Activated CD8-positive, alpha-beta memory T cell treated with anti-CD3 and anti-CD28 coated beads for 4 hours (primary cell): ENCODE measurements around the gene SNCB.

Source experiments
- DNase-seq, 2 donors: peaks; one replicate each; pipeline ENCODE4 v3.0.0-alpha.2; 2020; ENCODE audit warnings: low read depth in 2 of 2

Gene SNCB

GRCh38 chr5:176660860-176661641, 30.7 kb upstream of the SNCB start:
- DNase-seq = peak; percentile 56 to 57

DNA sequence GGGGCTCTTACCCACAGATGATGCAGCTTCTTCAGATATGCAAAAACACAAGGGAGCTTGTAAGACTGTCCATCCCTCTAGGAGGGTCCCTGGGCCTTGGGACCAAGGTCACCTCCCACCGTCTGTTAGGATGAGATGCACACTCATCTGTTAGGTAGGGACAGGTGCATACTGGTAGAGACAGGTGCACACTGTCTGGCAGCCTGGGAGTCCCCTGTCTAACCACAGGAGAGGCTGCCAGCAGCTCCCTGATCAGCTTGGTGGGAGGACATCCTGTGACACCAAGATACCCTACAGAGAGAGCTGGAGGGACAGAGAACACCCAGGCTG, 30.2 kb upstream of the SNCB start:
- no peak for DNase-seq

GRCh38 chr5:176659860-176660461, 29.6 kb upstream of the SNCB start:
- no peak for DNase-seq

DNA sequence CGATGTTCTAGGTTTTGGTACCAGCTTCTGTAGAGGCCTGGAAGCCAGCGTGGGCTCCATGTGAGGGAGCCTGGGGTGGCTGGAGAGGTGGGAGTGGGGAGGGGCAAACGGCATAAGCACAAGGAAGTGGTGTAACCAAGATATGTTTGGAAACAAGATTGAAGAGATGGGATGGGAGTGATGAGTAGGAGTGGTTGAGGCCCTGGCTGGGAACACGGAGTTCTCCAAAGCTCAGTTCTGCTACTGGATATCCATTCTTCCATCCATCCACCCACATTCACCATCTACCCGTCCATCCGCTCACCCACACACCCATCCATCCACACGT, 29.1 kb upstream of the SNCB start:
- DNase-seq = no peak

GRCh38 chr5:176658817-176659511, 28.6 kb upstream of the SNCB start:
- no peak for DNase-seq

DNA sequence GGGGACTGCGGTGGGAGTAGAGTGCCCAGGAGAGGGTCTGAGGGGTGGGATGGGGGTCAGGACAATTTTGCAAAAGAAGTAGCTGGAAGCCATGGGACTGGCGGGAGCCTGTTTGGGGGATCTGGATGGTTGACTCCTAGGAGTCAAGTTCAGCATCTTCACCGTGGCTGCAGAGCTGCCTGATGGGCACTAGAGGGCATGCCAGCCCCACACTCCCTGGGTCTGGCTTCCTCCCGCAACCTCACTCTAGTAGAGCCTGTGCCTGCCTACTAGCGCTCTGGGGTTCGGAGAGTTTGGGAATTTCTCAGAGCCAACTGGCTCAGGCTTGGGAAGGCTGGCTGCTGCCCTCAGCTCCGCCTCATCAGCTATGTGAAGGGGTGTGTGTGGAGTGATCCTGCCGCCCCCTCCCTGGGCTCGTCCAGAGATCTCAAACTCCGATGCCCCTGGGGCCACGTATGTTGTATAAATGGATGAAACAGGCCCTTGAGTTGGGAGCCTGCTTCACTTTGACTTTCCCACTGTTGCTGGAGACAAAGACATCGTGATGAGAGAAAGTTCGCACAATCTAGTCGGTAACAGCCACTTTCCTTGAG, 27.8 kb upstream of the SNCB start:
- peak in 1 of 2 donors; percentile 28 for DNase-seq

DNA sequence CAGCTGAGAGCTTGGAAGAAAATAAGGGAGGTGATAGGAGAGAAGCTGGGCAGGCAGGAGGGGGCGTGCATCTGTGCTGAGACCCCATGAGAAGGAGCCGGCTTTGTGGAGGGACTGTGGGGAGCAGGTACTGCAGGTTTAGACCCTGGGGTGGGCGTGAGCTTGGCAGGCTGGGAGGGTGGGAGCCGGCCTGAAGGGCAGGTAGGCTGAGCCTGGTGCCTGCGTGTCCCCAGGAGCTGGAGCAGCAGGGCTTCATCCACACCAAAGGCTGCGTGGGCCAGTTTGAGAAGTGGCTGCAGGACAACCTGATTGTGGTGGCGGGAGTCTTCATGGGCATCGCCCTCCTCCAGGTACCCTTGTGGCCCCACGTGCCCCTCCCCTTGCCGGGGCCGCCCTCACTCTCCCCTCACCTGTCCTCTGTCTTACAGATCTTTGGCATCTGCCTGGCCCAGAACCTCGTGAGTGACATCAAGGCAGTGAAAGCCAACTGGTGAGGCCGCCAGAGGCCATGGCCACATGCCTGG, 26.2 kb upstream of the SNCB start:
- no peak for DNase-seq

DNA sequence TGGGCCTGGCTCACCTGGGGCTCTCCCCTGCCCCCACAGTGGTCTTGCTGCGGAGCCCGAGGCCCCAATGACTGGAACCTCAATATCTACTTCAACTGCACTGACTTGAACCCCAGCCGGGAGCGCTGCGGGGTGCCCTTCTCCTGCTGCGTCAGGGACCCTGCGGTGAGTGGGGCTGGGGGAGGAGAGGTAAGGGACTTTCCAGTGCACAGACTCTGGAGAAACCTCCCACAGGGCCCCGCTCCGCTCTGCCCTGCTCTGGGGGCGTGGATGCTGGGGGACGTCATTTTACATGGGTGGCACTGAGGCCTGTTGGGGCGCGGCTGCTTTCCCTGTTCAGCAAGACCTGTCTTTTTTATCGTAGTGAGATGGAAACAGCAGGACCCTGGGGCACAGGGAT, 24.5 kb upstream of the SNCB start:
- no peak for DNase-seq

DNA sequence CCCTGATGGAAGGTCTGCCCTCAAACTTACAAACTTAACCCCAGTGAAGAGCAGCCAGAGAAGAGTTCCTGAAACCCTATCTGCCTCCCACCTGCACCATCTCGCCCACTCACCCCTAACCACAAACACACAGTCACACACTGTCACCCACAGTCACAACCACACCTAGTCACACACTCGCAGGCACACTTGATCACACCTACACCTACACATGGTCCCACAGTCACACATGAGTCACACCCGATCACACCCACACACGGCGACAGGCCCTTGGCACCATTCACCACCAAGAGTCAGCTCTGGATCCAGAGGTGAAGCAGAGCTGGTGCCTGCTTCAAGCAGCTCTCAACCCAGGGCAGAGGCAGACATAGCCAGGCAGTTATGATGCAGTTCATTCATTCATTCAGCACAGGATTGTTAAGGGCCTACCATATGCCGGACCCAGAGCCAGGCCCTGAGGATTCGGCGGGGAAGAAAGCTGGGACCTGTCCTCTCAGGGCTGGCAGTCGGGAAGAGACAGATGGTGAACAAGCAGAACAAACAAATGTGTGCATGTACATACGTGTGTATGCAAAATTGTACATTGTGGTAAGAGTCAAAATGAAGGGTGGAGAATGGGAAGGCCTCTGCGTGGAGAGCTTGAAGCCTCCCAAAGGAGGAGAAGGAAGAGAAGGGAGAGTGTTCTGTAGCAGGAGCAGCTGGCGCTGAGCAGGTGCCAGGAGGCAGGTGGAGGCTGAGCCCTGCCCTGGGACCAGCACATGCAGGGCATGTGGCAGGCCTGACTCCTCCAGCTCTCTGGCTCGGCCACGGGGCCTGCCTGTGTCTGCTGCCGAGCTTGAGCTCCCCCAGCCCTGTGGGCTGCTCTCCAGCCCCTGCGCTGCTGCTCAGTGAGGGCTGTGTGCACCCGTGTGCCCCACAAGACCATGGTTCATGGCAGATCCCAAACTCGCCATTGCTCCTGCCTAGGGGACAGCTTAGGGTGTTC, 23.4 kb upstream of the SNCB start:
- peak; percentile 84 to 89 for DNase-seq

- DNase-seq = no peak
Measured at GRCh38 chr5:176652136-176652535, 21.8 kb upstream of the SNCB start.

- no peak for DNase-seq
Measured at GRCh38 chr5:176651472-176651980, 21.2 kb upstream of the SNCB start.

GRCh38 chr5:176650354-176650884, 20.1 kb upstream of the SNCB start:
- DNase-seq = no peak

DNA sequence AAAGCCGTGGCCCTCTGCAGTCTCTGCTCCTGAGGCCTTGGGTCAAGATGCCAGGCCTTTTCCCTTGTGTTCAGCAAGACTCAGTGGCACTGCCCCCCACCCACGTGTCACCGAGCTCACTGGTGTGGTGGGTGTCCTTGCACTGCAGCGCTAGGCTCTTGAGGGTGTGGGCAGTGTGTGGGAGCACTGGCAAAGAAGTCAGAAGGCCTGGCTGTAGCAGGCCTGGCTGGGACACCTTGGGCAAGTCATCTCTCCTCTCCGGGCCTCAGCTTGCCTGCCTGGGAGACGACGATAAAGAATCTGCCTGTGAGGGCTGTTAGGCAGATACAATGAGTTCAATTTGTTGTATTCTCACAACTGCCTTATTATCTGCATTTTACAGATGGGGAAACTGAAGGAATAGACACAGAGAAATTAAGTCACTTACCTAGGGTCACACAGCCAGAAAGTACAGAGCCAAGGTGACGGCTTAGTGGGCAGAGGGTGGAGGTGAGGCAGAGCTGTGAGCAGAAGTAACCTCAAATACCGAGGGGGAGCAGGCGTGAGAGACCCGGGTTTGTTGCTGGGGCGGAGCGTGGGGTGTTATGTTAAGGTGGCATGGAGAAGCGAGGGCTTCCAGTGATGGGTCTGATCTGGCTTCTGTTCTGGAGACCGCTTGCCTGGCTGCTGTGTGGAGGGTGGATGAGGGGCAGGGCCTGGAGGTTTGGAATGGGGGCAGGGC, 18.3 kb upstream of the SNCB start:
- DNase-seq = peak in 1 of 2 donors; percentile 20

DNA sequence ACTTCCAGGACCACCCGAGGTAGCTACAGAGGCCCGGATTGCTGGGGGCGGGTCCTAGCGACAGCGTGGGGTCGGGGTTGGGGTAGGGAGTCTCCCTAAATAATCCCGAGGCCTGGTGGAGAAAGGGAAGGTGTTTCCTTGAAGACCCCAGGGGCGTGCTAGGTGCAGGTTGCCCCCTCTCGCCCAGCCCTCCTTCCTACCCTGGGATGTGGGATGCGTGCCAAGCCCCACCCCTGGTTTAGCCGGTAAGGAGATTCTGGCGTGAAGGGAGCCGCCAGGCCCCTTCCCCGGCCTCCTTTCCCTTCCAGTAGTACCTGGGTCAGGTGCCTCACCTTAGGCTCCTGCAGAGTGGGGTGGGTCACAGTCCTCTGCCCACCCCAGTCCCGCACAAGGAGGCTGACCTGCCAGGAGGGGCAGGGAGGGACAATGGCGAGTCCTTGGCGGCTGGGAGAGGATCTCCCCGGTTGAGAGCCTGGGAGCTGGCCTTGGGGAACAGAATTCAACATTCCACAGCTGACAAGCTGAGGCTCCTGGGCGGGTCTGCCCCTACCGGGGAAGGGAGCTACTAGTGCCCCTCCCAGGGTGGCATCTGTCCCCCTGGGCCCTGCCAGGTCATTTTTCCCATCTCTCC, 17.6 kb upstream of the SNCB start:
- no peak for DNase-seq

DNA sequence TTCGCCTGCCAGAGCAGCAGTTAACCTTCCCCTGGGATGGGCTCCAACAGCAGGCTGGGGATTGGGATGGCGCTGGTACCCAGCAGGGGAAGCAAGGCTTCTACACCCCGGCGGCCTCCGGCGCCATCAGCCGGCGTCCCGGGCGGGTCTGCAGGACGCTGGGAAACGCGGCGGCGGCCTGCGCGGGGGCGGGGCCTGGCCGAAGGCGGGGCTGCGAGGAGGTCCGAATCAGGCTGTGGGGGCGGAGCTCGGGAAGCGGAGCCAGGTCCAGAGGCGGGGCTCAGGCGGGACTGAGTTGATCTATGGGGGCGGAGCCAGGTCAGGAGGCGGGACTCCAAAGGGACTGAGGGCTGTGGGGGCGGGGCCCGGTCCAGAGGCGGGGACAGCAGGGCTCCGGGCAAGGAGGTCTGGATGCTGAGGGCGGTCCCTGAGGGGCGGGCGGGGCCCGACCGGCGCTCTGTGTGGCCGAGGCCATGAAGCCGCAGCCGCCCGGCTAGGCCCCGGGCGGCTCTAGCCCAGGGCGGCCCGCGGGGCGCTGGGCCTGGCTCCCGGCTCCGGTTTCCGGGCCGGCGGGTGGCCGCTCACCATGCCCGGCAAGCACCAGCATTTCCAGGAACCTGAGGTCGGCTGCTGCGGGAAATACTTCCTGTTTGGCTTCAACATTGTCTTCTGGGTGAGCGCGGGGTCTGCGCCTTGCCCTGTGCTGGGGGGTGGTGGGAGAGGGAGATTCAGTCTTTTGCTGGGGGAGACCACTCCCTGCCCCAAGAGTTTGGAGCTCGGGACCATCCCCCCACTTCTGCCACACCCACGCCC, 16.9 kb upstream of the SNCB start, which contains the start of gene TSPAN17:
Gene TSPAN17, plus strand, starts transcription at position 455 of the 813 bp plus-strand sequence. Its CDS starts 132 bp downstream, at position 587.
- DNase-seq = peak; percentile 93 to 94

DNA sequence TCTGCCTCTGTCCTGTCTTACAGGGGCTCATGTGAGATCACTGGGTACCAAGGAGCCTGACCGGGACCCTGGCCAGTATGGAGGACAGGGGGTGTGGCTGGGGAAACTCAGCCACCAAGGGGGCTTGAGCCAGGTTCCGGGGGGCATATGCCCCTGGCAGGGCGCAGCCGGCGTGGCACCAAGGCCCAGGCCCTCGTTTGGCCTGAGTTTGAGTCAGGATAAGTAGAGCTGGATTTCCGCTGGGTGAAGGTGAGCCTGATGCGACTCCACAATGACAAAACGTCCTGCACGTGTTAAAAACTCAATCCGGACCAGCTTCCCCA, 16.3 kb upstream of the SNCB start:
- DNase-seq = no peak

- no peak for DNase-seq
Measured at GRCh38 chr5:176646049-176646706, 15.8 kb upstream of the SNCB start.
